GM12878 (cell line): ENCODE measurements around the gene GARNL3. TPM values are rescaled to one million over a fixed set of nuclear protein-coding genes. Genes with fewer than 3 reads are reported as not detected.
A peak's percentile ranks its signal among the peaks of the same experiment; 100 is the strongest.

Source experiments
- ATAC-seq: fragments of 200-7000 bp; cut with Tn5 transposase; 3 replicates; pipeline ENCODE4 v1.9.1; 2020; ENCODE audit warnings: mild to moderate bottlenecking, moderate library complexity
- BruUV-seq: library from RNA; stranded (reverse); fragments of 400-500 nt; replicated peaks from 2 replicates; lab custom pipeline; 2021; lab: Mats Ljungman, UMichigan
- CTCF ChIA-PET: fragments of 300-600 bp; sonication (Branson Sonifier 250); formaldehyde crosslinking; extraction: SDS; loops from one replicate; lab custom pipeline; 2021; ENCODE audit warnings: inconsistent platforms; lab: Yijun Ruan, JAX
- POLR2A ChIA-PET: fragments of 350-600 bp; formaldehyde crosslinking; extraction: SDS; loops from one replicate; lab custom pipeline; 2021; ENCODE audit warnings: inconsistent platforms; lab: Charles Lee
- RAD21 ChIA-PET: fragments of 300-600 bp; sonication (Branson Sonifier 250); formaldehyde crosslinking; loops from one replicate; lab custom pipeline; 2023; ENCODE audit warnings: antibody characterized with exemption; ENCODE audit not compliant: unreplicated experiment; lab: Charles Lee
- SMC1A ChIA-PET: fragments of 300-600 bp; sonication (Branson Sonifier 250); formaldehyde crosslinking; loops from one replicate; lab custom pipeline; 2023; ENCODE audit not compliant: unreplicated experiment, uncharacterized antibody; lab: Charles Lee
- DNase-seq: peaks from one replicate; pipeline ENCODE4 v3.0.0-alpha.2; 2011; ENCODE audit warnings: low read depth, low spot score
- FAIRE-seq: peaks from 3 replicates; lab custom pipeline; 2011; peaks lifted over from hg19 to GRCh38; lab: Jason Lieb, UNC
- H2AFZ ChIP-seq: 2 replicates; pipeline ENCODE4 v1.6.0; 2011; ENCODE audit warnings: low read depth, low read length, control low read depth; ENCODE audit not compliant: control insufficient read depth
- H3K27ac ChIP-seq: 2 replicates; pipeline ENCODE4 v1.5.1; 2011; ENCODE audit warnings: control low read depth; ENCODE audit not compliant: control insufficient read depth, insufficient read depth
- H3K27me3 ChIP-seq, 2 experiments: replicated peaks in 1 of 2; 2 replicates each; pipeline versions ENCODE4 v1.6.0 to v1.6.1; 2011; ENCODE audit warnings: low read length in 1 of 2; ENCODE audit not compliant: control insufficient read depth in 2 of 2, insufficient read depth in 2 of 2
- H3K36me3 ChIP-seq, 2 experiments: 2 replicates each; pipeline ENCODE4 v1.5.1; 2011; ENCODE audit warnings: low read length in 1 of 2; ENCODE audit not compliant: control insufficient read depth in 2 of 2, insufficient read depth in 2 of 2
- H3K4me1 ChIP-seq: 2 replicates; pipeline ENCODE4 v1.6.1; 2011; ENCODE audit warnings: mild to moderate bottlenecking, low read length, moderate library complexity, mixed read lengths; ENCODE audit not compliant: control insufficient read depth, insufficient read depth
- H3K4me2 ChIP-seq: 2 replicates; pipeline ENCODE4 v1.6.0; 2011; ENCODE audit warnings: control low read depth; ENCODE audit not compliant: control insufficient read depth, insufficient read depth
- H3K4me3 ChIP-seq: fragments of 200-600 bp; sonication (generic); 2 replicates; pipeline ENCODE4 v1.5.1; 2016
- H3K79me2 ChIP-seq: 2 replicates; pipeline ENCODE4 v1.6.0; 2011; ENCODE audit warnings: low read length; ENCODE audit not compliant: control insufficient read depth, insufficient read depth
- H3K9ac ChIP-seq: 2 replicates; pipeline ENCODE4 v1.8.0; 2011; ENCODE audit warnings: low read length, control low read depth, mixed read lengths; ENCODE audit not compliant: control insufficient read depth, insufficient read depth
- H3K9me3 ChIP-seq: replicated peaks from 3 replicates; pipeline ENCODE4 v1.5.1; 2011; ENCODE audit warnings: mild to moderate bottlenecking, low read length; ENCODE audit not compliant: control insufficient read depth, insufficient read depth
- H4K20me1 ChIP-seq: 2 replicates; pipeline ENCODE4 v1.6.0; 2011; ENCODE audit not compliant: control insufficient read depth, insufficient read depth
- DPF2 ChIP-seq: fragments of 450-650 bp; IDR thresholded peaks from 2 replicates; pipeline ENCODE4 v1.6.1; 2017; ENCODE audit warnings: mild to moderate bottlenecking
- EZH2 ChIP-seq: IDR thresholded peaks from 2 replicates; pipeline ENCODE4 v1.6.1; 2012; ENCODE audit warnings: low read depth, mild to moderate bottlenecking, control low read depth, inconsistent platforms, low read length, borderline replicate concordance; ENCODE audit not compliant: control insufficient read depth
- JUNB ChIP-seq: IDR thresholded peaks from 2 replicates; pipeline ENCODE4 v1.6.1; 2016; ENCODE audit warnings: antibody characterized with exemption, mild to moderate bottlenecking
- LARP7 ChIP-seq: fragments of 450-650 bp; IDR thresholded peaks from 2 replicates; pipeline ENCODE4 v1.6.1; 2017; ENCODE audit warnings: mild to moderate bottlenecking
- NFYA ChIP-seq: IDR thresholded peaks from 2 replicates; pipeline ENCODE4 v1.6.1; 2011; ENCODE audit warnings: low read depth, mild to moderate bottlenecking, low read length, improper control_type of control experiment, borderline replicate concordance
- RBBP5 ChIP-seq: fragments of 200-600 bp; sonication (generic); conservative IDR thresholded peaks from 2 replicates; pipeline ENCODE4 v1.6.1; 2016
- SMARCA5 ChIP-seq: fragments of 450-650 bp; IDR thresholded peaks from 2 replicates; pipeline ENCODE4 v1.6.1; 2017; ENCODE audit warnings: mild to moderate bottlenecking
- SMC3 ChIP-seq: IDR thresholded peaks from 2 replicates; pipeline ENCODE4 v1.6.1; 2011; ENCODE audit warnings: low read length, improper control_type of control experiment, borderline replicate concordance
- ZNF207 ChIP-seq: fragments of 450-650 bp; IDR thresholded peaks from 2 replicates; pipeline ENCODE4 v1.6.1; 2014; ENCODE audit warnings: antibody characterized with exemption, mild to moderate bottlenecking, borderline replicate concordance
- WGBS: methylation state at CpG from one replicate; pipeline ENCODE4 v1.1.6; 2016; ENCODE audit warnings: low lambda C conversion rate; ENCODE audit not compliant: insufficient replicate concordance, insufficient coverage; ENCODE audit errors: missing lambda C conversion rate; 5-methylcytosine and 5-hydroxymethylcytosine counted together
- in situ Hi-C: fragments of 300-500 bp; cut with MboI; formaldehyde crosslinking; loops from 9 replicates; pipeline ENCODE4 v1.14.3; 2018; ENCODE audit warnings: mixed read lengths
- intact Hi-C: fragments of 100-400 bp; cut with micrococcal nuclease; formaldehyde crosslinking; loops from one replicate; pipeline ENCODE4 v1.14.2; 2022; ENCODE audit not compliant: unreplicated experiment
- polyA plus RNA-seq, 11 experiments: library from polyadenylated mRNA; depleted of rRNA in 4 of 11; unstranded in 6 of 11; stranded (reverse) in 5 of 11; fragments of >200 nt; fragmentation: Nextera tagmentation in 4 of 11; fragmentation: Illumina TruSeq in 1 of 11; extraction: Ambion mirVana in 4 of 11; extraction: Trizol in 1 of 11; gene quantifications; 1 replicate in 1 of 11; 2 replicates in 10 of 11; pipeline versions ENCODE4 v1.2.1 to v1.2.3, GENCODE V29; 2011 to 2016; ENCODE audit warnings: inconsistent platforms in 2 of 11, missing spikeins in 2 of 11, low read depth in 1 of 11
- total RNA-seq, 4 experiments: library from RNA; depleted of rRNA in 3 of 4; stranded (reverse); fragments of >200 nt in 3 of 4; fragmentation: Illumina TruSeq in 1 of 4; extraction: Trizol in 1 of 4; gene quantifications; 2 replicates each; pipeline versions ENCODE4 v1.2.1 to v1.2.3, GENCODE V29; 2013 to 2021

Gene GARNL3
- total and polyA plus RNA-seq, 10 of the 15 experiments (the other 5 are each of a cell fraction or from before 2014, with no cell fraction given): 0.89 to 13.2 (median 6.3) TPM

DNA sequence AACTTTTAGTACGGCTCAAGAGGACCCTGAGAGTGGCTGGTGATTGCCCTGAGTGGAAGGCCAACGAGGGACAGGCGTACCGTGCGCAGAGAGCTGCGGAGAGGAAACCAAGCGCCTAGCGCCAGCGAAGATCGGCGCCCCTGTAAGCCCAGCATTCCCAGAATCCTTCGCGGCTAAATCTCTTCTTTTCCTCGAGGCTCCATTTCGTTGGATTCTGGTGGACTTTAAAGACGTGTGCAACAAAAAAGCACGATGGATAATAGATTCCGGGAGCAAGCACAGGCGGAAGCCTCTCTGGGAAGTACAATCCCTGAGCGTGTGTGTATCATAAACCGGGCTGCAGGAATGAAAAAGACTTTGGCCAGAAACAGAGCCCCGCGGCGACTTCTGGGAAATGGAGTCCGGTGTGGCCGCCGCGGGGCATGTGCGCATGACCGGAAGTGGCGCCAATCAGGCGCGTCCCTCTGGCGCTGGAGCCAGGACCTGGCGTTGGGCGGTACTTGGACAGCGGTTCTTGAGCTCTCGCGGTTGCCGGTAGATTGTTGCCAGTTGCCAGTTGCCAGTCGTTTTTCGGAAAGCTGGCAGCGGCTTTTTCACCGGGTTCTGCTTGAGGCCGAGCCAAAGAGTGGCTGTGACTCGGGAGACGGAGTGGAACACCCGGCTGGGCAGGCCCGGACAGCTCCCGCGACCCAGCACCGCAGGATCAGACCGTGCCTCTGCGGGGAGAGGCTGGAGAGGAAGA lies 159.5 kb downstream of the GARNL3 start, which contains the start of gene ZNF79 (continued):
- TF ChIP-seq NFYA: no peak
- no peak for TF ChIP-seq SMC3
- peak; percentile 40; the same call in 1 of the 2 replicates for TF ChIP-seq DPF2
- no peak for TF ChIP-seq ZNF207
- TF ChIP-seq, all 136 proteins: peak for 43

DNA sequence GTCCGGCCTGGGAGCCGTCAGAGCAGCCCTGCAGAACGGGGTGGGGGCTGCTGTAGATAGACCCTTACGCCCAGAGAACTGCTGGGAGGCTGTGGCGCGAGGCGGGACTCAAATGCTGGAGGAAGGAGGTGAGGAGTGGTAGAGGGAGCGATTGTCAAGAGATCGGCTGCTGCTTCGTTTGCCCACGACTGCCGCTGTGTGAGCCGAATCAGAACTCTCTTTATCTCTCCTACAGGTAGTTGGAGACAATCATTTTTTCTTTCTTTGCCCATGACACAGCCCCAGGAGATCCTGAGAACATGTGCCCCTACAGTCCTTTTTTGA lies 160.1 kb downstream of the GARNL3 start:
- peaks cover 13% of the 10 kb centered on the region for H3K4me1 ChIP-seq
- peak overlapping the region; percentile 99 for H3K9ac ChIP-seq
- peak overlapping the region; percentile 99 for H2AFZ ChIP-seq
- peaks cover 44% of the 10 kb centered on the region for H3K79me2 ChIP-seq
- in situ Hi-C loops: no loop called here
- no peak for TF ChIP-seq RBBP5
- no peak for TF ChIP-seq LARP7
- TF ChIP-seq JUNB: no peak
- no peak for TF ChIP-seq SMARCA5
- no peak for TF ChIP-seq EZH2
- TF ChIP-seq SMC3: 0 out of 2 replicates have a peak, but pooled peaks have one; percentile 6
- no peaks in the 10 kb centered on the region; a peak in 2 of 4 replicates for H3K36me3 ChIP-seq
- peak; percentile 50 for ATAC-seq
- peak overlapping the region; percentile 88 for H3K4me2 ChIP-seq
- ChIA-PET RAD21 (interaction anchor here (0.9 to 1.2 kb wide), 3 partner anchors 28 to 35 kb away, joined by 3 read pairs; no protein-coding TSS in a partner anchor), POLR2A (interaction anchor here (0.5 to 2.8 kb wide), 6 partner anchors 19 to 559 kb away, joined by 3 to 26 read pairs (median 4); partner anchors contain the start of genes LRSAM1, RPL12 and SLC2A8), CTCF (interaction anchor here (0.9 to 2.5 kb wide), 4 partner anchors 28 to 165 kb away, joined by 3 to 8 read pairs (median 4); partner anchors contain the start of gene SLC2A8), SMC1A (interaction anchor here (0.8 to 1.8 kb wide), 4 partner anchors 24 to 31 kb away, joined by 3 to 7 read pairs (median 5); partner anchors contain the start of genes LRSAM1, RPL12 and SLC2A8)
- no peaks in the 10 kb centered on the region for H3K9me3 ChIP-seq
- no peaks in the 10 kb centered on the region for H4K20me1 ChIP-seq
- BruUV-seq: TSS peak; percentile 83
- intact Hi-C loops: loop anchor here (5.0 to 10.0 kb wide), 2 partner anchors 112 to 480 kb away; no protein-coding TSS in a partner anchor
- FAIRE-seq: no peak
- DNase-seq: no peak
- H3K27me3 ChIP-seq: no peaks in the 10 kb centered on the region
- peak overlapping the region; percentile 88 for H3K27ac ChIP-seq
- H3K4me3 ChIP-seq: peak overlapping the region; percentile 90
- 0% methylated on average over 13 of the region's 13 CpGs for WGBS
